ENCODE data around the gene CALHM5.

Gene CALHM5

DNA sequence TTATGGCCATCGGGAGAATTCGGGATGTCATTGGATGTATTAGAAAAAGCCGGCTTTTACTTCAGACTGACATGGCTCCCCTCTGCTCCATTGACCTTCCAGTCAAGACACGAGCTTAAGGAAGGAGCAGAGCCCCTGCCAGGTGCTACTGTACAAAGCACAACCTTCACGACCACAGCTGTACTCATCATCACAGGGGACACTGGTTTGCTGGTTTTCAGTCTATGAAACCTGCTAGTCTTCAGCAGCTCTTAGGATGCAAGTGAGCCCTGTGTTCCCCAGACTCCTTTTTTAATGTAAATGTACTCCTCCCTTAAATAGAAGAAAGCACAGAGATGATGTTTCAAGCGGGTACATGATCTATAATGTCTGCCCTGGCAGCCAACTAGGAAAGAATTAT is 35.9 kb downstream of the CALHM5 start (continued):
- TF ChIP-seq, protein P1, sequence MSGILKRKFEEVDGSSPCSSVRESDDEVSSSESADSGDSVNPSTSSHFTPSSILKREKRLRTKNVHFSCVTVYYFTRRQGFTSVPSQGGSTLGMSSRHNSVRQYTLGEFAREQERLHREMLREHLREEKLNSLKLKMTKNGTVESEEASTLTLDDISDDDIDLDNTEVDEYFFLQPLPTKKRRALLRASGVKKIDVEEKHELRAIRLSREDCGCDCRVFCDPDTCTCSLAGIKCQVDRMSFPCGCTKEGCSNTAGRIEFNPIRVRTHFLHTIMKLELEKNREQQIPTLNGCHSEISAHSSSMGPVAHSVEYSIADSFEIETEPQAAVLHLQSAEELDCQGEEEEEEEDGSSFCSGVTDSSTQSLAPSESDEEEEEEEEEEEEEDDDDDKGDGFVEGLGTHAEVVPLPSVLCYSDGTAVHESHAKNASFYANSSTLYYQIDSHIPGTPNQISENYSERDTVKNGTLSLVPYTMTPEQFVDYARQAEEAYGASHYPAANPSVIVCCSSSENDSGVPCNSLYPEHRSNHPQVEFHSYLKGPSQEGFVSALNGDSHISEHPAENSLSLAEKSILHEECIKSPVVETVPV (CRISPR knock-in tag; IDR thresholded peaks at IDR 0.05) = no peak

DNA sequence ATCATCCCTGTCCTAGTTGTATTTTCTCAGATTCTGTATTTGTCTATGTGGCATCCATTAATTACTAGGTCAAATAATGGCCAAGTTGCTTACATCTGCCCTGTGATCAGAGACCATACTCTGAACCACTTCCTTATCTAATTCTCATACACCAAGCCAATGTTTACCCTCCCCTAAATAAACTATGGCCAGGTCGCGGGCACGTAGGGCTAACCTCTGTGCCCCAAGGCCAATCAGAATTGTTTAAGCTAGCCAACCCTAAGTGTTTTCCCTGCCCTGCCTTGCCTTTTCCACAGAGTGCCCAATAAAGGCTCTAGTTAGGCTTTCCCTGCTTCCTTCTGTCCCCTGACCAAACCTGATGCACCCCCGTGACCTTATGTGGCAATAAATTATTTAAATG is 39.4 kb downstream of the CALHM5 start:
- no peak for ATAC-seq

DNA sequence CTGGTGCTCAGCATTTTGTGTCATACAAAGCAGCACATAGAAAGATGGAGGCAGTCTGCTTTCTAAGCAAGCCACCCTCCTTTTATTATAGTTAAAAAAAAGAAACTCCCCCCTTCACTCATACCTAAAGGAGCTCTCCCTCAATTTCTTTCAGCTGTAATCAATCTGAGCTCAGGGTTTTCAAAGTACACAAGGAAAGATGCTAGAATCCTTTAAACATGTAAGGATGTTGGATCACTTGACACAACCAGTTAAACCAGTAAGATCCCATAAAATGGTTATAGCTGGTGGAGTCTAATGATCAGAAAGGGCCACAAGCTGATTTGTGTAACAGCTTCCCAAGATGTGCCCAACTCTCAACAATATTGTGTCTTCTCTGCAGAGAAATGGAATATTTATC is 42.0 kb downstream of the CALHM5 start, which contains the start of gene CALHM4:
Gene CALHM4, plus strand, starts transcription at position 301 of the 400 bp plus-strand sequence. Its CDS starts 43 bp downstream, at position 344.
- no peak for ATAC-seq
- TF ChIP-seq, protein P2, sequence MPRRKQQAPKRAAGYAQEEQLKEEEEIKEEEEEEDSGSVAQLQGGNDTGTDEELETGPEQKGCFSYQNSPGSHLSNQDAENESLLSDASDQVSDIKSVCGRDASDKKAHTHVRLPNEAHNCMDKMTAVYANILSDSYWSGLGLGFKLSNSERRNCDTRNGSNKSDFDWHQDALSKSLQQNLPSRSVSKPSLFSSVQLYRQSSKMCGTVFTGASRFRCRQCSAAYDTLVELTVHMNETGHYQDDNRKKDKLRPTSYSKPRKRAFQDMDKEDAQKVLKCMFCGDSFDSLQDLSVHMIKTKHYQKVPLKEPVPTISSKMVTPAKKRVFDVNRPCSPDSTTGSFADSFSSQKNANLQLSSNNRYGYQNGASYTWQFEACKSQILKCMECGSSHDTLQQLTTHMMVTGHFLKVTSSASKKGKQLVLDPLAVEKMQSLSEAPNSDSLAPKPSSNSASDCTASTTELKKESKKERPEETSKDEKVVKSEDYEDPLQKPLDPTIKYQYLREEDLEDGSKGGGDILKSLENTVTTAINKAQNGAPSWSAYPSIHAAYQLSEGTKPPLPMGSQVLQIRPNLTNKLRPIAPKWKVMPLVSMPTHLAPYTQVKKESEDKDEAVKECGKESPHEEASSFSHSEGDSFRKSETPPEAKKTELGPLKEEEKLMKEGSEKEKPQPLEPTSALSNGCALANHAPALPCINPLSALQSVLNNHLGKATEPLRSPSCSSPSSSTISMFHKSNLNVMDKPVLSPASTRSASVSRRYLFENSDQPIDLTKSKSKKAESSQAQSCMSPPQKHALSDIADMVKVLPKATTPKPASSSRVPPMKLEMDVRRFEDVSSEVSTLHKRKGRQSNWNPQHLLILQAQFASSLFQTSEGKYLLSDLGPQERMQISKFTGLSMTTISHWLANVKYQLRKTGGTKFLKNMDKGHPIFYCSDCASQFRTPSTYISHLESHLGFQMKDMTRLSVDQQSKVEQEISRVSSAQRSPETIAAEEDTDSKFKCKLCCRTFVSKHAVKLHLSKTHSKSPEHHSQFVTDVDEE (CRISPR knock-in tag; IDR thresholded peaks at IDR 0.05) = no peak
- TF ChIP-seq ESRRG (CRISPR knock-in tag; IDR thresholded peaks at IDR 0.05) = no peak
- TF ChIP-seq ZNF565 (CRISPR knock-in tag; conservative IDR thresholded peaks at IDR 0.05; ENCODE audit: low read depth) = no peak
- no peak for TF ChIP-seq SNAI2 (CRISPR knock-in tag; IDR thresholded peaks at IDR 0.05)
- TF ChIP-seq ZNF8 (CRISPR knock-in tag; IDR thresholded peaks at IDR 0.05) = no peak
- no peak for TF ChIP-seq BACH2 (CRISPR knock-in tag; IDR thresholded peaks at IDR 0.05; ENCODE audit: borderline replicate concordance)
- no peak for TF ChIP-seq ISL1 (CRISPR knock-in tag; IDR thresholded peaks at IDR 0.05)
- TF ChIP-seq, protein P3, sequence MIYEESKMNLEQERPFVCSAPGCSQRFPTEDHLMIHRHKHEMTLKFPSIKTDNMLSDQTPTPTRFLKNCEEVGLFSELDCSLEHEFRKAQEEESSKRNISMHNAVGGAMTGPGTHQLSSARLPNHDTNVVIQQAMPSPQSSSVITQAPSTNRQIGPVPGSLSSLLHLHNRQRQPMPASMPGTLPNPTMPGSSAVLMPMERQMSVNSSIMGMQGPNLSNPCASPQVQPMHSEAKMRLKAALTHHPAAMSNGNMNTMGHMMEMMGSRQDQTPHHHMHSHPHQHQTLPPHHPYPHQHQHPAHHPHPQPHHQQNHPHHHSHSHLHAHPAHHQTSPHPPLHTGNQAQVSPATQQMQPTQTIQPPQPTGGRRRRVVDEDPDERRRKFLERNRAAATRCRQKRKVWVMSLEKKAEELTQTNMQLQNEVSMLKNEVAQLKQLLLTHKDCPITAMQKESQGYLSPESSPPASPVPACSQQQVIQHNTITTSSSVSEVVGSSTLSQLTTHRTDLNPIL (CRISPR knock-in tag; IDR thresholded peaks at IDR 0.05; ENCODE audit: low read depth) = no peak
- TF ChIP-seq ARNTL (CRISPR knock-in tag; IDR thresholded peaks at IDR 0.05; ENCODE audit: borderline replicate concordance, low read depth) = no peak
- TF ChIP-seq ZNF70 (CRISPR knock-in tag; IDR thresholded peaks at IDR 0.05) = no peak
- TF ChIP-seq, protein P1 (CRISPR knock-in tag; IDR thresholded peaks at IDR 0.05) = no peak

More for the DNA sequence above, 39.4 kb downstream of the CALHM5 start:
- TF ChIP-seq ZNF70 (CRISPR knock-in tag; IDR thresholded peaks at IDR 0.05) (no peak), ZC3H10 (CRISPR knock-in tag; IDR thresholded peaks at IDR 0.05) (no peak), BACH2 (CRISPR knock-in tag; IDR thresholded peaks at IDR 0.05; ENCODE audit: borderline replicate concordance) (no peak), PPARA (CRISPR knock-in tag; IDR thresholded peaks at IDR 0.05; ENCODE audit: borderline replicate concordance) (no peak), OSR1 (CRISPR knock-in tag; IDR thresholded peaks at IDR 0.05) (no peak), TCF4 (CRISPR knock-in tag; IDR thresholded peaks at IDR 0.05; ENCODE audit: borderline replicate concordance) (no peak)
- TF ChIP-seq, protein P4, sequence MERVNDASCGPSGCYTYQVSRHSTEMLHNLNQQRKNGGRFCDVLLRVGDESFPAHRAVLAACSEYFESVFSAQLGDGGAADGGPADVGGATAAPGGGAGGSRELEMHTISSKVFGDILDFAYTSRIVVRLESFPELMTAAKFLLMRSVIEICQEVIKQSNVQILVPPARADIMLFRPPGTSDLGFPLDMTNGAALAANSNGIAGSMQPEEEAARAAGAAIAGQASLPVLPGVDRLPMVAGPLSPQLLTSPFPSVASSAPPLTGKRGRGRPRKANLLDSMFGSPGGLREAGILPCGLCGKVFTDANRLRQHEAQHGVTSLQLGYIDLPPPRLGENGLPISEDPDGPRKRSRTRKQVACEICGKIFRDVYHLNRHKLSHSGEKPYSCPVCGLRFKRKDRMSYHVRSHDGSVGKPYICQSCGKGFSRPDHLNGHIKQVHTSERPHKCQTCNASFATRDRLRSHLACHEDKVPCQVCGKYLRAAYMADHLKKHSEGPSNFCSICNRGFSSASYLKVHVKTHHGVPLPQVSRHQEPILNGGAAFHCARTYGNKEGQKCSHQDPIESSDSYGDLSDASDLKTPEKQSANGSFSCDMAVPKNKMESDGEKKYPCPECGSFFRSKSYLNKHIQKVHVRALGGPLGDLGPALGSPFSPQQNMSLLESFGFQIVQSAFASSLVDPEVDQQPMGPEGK (CRISPR knock-in tag; IDR thresholded peaks at IDR 0.05; ENCODE audit: borderline replicate concordance) = no peak

DNA sequence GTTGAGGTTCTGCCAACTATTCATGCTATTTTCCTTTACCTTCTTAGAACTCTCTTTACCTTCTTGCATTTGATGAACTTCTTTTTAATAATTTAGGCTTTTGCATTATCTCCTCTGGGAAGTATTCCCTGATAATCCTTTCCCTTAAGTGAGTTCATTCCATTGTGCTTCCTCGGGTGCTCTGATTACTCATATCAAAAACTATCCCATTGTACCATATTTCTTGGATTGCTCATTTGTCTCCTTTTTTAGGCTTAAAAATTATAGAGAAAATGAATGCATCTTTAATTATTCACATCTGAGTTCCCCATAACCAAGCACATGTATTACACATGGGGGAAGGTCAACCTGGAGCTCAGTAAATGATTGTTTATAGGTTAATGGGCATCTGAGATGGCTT is 44.6 kb downstream of the CALHM5 start:
- ATAC-seq = peak; percentile 57; the same call in 2 of the 3 replicates
- TF ChIP-seq, protein P4 (CRISPR knock-in tag; IDR thresholded peaks at IDR 0.05; ENCODE audit: borderline replicate concordance) = no peak
- TF ChIP-seq, protein P1 (CRISPR knock-in tag; IDR thresholded peaks at IDR 0.05) = no peak
- TF ChIP-seq ZNF565 (CRISPR knock-in tag; conservative IDR thresholded peaks at IDR 0.05; ENCODE audit: low read depth) = no peak
- no peak; the same call in 1 of the 2 replicates for TF ChIP-seq ISL1 (CRISPR knock-in tag; IDR thresholded peaks at IDR 0.05)
- no peak for TF ChIP-seq ZC3H10 (CRISPR knock-in tag; IDR thresholded peaks at IDR 0.05)
- TF ChIP-seq ARNTL (CRISPR knock-in tag; IDR thresholded peaks at IDR 0.05; ENCODE audit: borderline replicate concordance, low read depth) = no peak
- no peak for TF ChIP-seq ZNF70 (CRISPR knock-in tag; IDR thresholded peaks at IDR 0.05)
- TF ChIP-seq RARB (CRISPR knock-in tag; IDR thresholded peaks at IDR 0.05) = no peak
- TF ChIP-seq, protein P2 (CRISPR knock-in tag; IDR thresholded peaks at IDR 0.05) = no peak
- TF ChIP-seq PPARA (CRISPR knock-in tag; IDR thresholded peaks at IDR 0.05; ENCODE audit: borderline replicate concordance) = no peak

Measured in SK-N-SH treated with all-trans-retinoic acid at 6 μM for 48 hours (cell line).